PC-9 (cell line): ENCODE data around the gene RIPOR3. TPM values are rescaled to one million over a fixed set of nuclear protein-coding genes. Genes with fewer than 3 reads are reported as not detected.
A peak's percentile ranks its signal among the peaks of the same experiment; 100 is the strongest.
"Not testable (repeated sequence)": the region's sequence is repeated elsewhere in the genome, so short reads cannot be mapped to it uniquely, and the experiment has no call there.

Source experiments
- BruUV-seq: library from RNA; stranded (reverse); fragments of 400-500 nt; replicated peaks from 2 replicates; lab custom pipeline; 2021; lab: Mats Ljungman, UMichigan
- CTCF ChIA-PET: fragments of 300-600 bp; sonication (Branson Sonifier 250); formaldehyde crosslinking; loops from one replicate; lab custom pipeline; 2022; ENCODE audit warnings: antibody characterized with exemption; lab: Charles Lee
- POLR2A ChIA-PET: fragments of 300-600 bp; sonication (Branson Sonifier 250); formaldehyde crosslinking; loops from one replicate; lab custom pipeline; 2022; ENCODE audit warnings: antibody characterized with exemption; ENCODE audit not compliant: unreplicated experiment; lab: Charles Lee
- DNase-seq, 2 experiments: peaks; one replicate each; pipeline versions ENCODE4 v3.0.0 to v3.0.0-alpha.2; 2015 to 2022; ENCODE audit warnings: mixed read lengths in 1 of 2
- H2AFZ ChIP-seq: fragments of 200-600 bp; sonication (generic); 2 replicates; pipeline ENCODE4 v1.8.1; 2017; ENCODE audit warnings: antibody characterized with exemption
- H3F3A ChIP-seq: fragments of 200-600 bp; sonication (generic); 2 replicates; pipeline ENCODE4 v1.8.1; 2017; ENCODE audit warnings: antibody characterized with exemption, mild to moderate bottlenecking, low read depth; ENCODE audit not compliant: insufficient read depth
- H3K27ac ChIP-seq: fragments of 200-600 bp; sonication (generic); 2 replicates; pipeline ENCODE4 v1.6.1; 2016; ENCODE audit warnings: mixed run types
- H3K27me3 ChIP-seq: fragments of 200-600 bp; sonication (generic); 2 replicates; pipeline ENCODE4 v1.6.1; 2016; ENCODE audit warnings: low read depth, mixed run types; ENCODE audit not compliant: insufficient read depth
- H3K36me3 ChIP-seq: fragments of 200-600 bp; sonication (generic); 2 replicates; pipeline ENCODE4 v1.6.1; 2016; ENCODE audit warnings: low read depth, mixed run types
- H3K4me1 ChIP-seq: fragments of 200-600 bp; sonication (generic); replicated peaks from 2 replicates; pipeline ENCODE4 v1.6.1; 2016; ENCODE audit warnings: mixed run types; ENCODE audit not compliant: insufficient read depth
- H3K4me2 ChIP-seq: fragments of 200-600 bp; sonication (generic); 2 replicates; pipeline ENCODE4 v1.6.1; 2017; ENCODE audit warnings: mixed run types
- H3K4me3 ChIP-seq: fragments of 200-600 bp; sonication (generic); 2 replicates; pipeline ENCODE4 v1.6.1; 2016; ENCODE audit warnings: mixed run types
- H3K79me2 ChIP-seq: fragments of 200-600 bp; sonication (generic); 2 replicates; pipeline ENCODE4 v1.6.1; 2017; ENCODE audit warnings: low read depth, mixed run types
- H3K9me2 ChIP-seq: fragments of 200-600 bp; sonication (generic); 2 replicates; pipeline ENCODE4 v1.8.1; 2017; ENCODE audit warnings: mild to moderate bottlenecking; ENCODE audit not compliant: insufficient read depth
- H3K9me3 ChIP-seq: fragments of 200-600 bp; sonication (generic); 2 replicates; pipeline ENCODE4 v1.8.1; 2016; ENCODE audit warnings: low read depth; ENCODE audit not compliant: insufficient read depth
- H4K20me1 ChIP-seq: fragments of 200-600 bp; sonication (generic); 2 replicates; pipeline ENCODE4 v1.8.1; 2017; ENCODE audit not compliant: insufficient read depth
- CTCF ChIP-seq: fragments of 200-600 bp; sonication (generic); conservative IDR thresholded peaks from 2 replicates; pipeline ENCODE4 v1.6.1; 2017; ENCODE audit warnings: mixed run types, antibody characterized with exemption, mild to moderate bottlenecking, moderate library complexity
- EZH2 ChIP-seq: fragments of 200-600 bp; sonication (generic); IDR thresholded peaks from 2 replicates; pipeline ENCODE4 v1.8.0; 2017; ENCODE audit warnings: antibody characterized with exemption, low read depth
- intact Hi-C: fragments of 100-400 bp; cut with micrococcal nuclease; formaldehyde crosslinking; loops from one replicate; pipeline ENCODE4 v1.10.0; 2022; ENCODE audit not compliant: unreplicated experiment
- total RNA-seq: library from RNA; stranded (reverse); gene quantifications from 2 replicates; pipeline ENCODE4 v1.2.3, GENCODE V29; 2021

RIPOR3 gene
- total RNA-seq, 1 experiment from 2014 or later: 6.3 TPM

- H3K9me2 ChIP-seq, BruUV-seq, H3K79me2 ChIP-seq, H2AFZ ChIP-seq, CTCF ChIA-PET, H3K36me3 ChIP-seq, H3K4me3 ChIP-seq, H4K20me1 ChIP-seq, H3K27me3 ChIP-seq, H3K9me3 ChIP-seq, H3K27ac ChIP-seq: not testable (repeated sequence)
- intact Hi-C loops: loop anchor here (5.0 kb wide), 1 partner anchor 149 kb away; no protein-coding TSS in a partner anchor
- peak overlapping the region; percentile 25; the same call in 1 of the 2 replicates for H3K4me2 ChIP-seq
- DNase-seq: peak in 1 of 2 experiments; percentile 44
- peaks cover 40% of the 10 kb centered on the region for H3F3A ChIP-seq
- H3K4me1 ChIP-seq: peaks cover 55% of the 10 kb centered on the region
- POLR2A ChIA-PET: interaction anchor here (0.6 kb wide), 1 partner anchor 101 kb away, joined by 3 read pairs; no protein-coding TSS in a partner anchor
Observed at GRCh38 chr20:50638015-50638847, 53.1 kb downstream of the RIPOR3 start.

GRCh38 chr20:50636601-50637540 is 54.5 kb downstream of the RIPOR3 start:
- CTCF ChIA-PET: interaction anchor here (1.2 to 1.3 kb wide), 2 partner anchors 18 to 93 kb away, joined by 3 to 7 read pairs; no protein-coding TSS in a partner anchor

More at GRCh38 chr20:50636601-50637540, 54.5 kb downstream of the RIPOR3 start:
- Histone ChIP-seq H3K79me2 (no peaks in the 10 kb centered on the region), H3K27me3 (no peaks in the 10 kb centered on the region), H3K27ac (no peak overlapping the region), H3K4me1 (peaks cover 41% of the 10 kb centered on the region), H3K9me3 (no peaks in the 10 kb centered on the region), H3K9me2 (no peaks in the 10 kb centered on the region), H3K4me2 (peak overlapping the region; percentile 70), H3K4me3 (peak overlapping the region; percentile 42; the same call in 1 of the 2 replicates), H3K36me3 (no peaks in the 10 kb centered on the region), H3F3A (peaks cover 33% of the 10 kb centered on the region; the same call in 1 of the 2 replicates), H4K20me1 (no peaks in the 10 kb centered on the region), H2AFZ (no peak overlapping the region)
- POLR2A ChIA-PET: no interaction called here
- BruUV-seq: no TSS peak
- TF ChIP-seq CTCF (no peak), EZH2 (no peak)
- DNase-seq: peak in 1 of 2 experiments; percentile 24
- intact Hi-C loops: loop anchor here (5.0 kb wide), 1 partner anchor 150 kb away; no protein-coding TSS in a partner anchor
